ENCODE measurements around the gene SMCO4.

SMCO4 gene

GRCh38 chr11:93498641-93499040 lies 44.5 kb downstream of the SMCO4 start:
- DNase-seq: no peak

DNA sequence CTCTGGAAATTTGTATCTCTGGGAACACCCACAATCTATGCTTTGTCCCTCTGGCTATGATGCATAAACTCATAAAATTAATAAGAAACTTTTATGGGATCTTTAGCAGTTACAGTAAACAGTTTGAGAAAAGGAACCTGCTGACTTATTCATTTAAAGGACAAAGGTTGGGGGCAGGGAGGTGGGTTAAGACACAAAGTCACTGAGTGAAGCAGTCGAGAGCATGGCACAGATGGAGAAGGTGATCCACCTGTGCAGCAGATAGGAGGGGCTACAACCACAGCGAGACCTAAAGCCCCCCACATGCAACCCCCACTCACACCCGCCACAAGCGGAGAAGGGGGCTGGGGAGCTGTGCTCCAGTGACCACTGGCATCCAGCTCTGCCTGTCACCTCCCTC lies 45.0 kb downstream of the SMCO4 start:
- DNase-seq: no peak

DNA sequence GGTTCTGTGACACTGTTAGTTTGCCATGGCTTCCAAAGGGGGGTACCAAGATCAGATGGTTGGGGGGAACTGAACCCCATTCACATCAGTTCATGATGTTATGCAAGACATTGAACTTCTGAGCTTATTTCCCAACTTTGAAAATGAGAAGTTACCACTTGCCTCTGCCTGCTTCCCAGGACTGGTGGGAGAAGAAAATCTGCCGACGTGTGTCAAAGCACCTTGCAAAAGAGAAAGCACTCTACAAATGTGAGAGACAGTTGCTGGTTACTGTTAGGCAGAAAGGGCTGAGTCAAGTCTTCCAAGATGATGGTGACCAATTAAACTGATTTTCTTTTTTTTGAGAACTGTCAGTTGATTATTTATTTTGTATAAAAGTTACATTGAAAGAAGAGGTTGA lies 45.6 kb downstream of the SMCO4 start:
- no peak for DNase-seq

DNA sequence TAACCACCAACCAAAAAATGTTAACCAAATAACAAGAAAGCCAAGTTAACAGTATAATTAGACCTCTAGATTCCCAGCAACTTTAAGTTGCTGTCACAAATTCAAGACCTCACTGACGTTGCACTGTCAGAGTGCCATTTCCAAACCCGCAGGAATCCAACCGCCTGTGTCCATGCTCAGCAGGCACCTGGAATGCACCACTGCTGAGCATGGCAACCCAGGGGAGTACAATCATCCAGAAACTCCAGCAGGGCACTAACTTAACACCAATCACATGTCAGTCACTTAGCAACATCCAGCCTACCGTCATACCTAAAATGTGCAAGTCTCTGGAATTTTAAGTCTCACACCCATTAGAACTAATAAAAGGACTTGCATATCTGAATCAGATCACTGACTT lies 48.8 kb downstream of the SMCO4 start:
- DNase-seq: no peak

DNA sequence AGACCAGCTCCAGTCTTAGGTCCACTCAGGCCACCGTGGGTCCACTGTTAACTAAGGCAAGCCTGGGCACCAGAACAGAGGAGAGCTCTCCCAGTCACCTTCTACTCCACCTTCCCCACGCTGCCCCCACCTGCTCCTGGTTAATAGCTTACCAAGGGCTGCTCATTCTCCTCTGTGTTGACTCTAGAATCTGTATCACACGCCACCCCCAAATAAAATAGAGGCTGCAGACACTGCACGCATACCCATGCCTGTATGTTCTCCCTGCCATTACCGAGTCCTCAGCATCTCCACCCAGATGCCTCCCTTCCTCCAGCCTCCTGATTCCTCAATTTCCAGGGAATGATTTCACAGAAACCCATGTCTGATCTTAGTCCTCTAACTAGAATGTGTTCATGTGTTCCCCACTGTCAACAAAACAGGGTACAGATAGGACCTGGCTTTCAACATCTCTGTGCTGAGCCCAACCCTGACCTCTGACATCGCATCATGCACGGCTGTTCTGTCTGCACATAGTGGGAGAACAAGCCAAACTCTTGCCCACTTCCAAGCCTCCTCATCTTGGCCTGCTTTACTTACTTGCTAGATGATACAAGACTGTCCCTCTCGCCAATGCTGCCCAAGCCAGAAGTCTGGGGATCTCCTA lies 49.8 kb downstream of the SMCO4 start:
- DNase-seq: no peak

DNA sequence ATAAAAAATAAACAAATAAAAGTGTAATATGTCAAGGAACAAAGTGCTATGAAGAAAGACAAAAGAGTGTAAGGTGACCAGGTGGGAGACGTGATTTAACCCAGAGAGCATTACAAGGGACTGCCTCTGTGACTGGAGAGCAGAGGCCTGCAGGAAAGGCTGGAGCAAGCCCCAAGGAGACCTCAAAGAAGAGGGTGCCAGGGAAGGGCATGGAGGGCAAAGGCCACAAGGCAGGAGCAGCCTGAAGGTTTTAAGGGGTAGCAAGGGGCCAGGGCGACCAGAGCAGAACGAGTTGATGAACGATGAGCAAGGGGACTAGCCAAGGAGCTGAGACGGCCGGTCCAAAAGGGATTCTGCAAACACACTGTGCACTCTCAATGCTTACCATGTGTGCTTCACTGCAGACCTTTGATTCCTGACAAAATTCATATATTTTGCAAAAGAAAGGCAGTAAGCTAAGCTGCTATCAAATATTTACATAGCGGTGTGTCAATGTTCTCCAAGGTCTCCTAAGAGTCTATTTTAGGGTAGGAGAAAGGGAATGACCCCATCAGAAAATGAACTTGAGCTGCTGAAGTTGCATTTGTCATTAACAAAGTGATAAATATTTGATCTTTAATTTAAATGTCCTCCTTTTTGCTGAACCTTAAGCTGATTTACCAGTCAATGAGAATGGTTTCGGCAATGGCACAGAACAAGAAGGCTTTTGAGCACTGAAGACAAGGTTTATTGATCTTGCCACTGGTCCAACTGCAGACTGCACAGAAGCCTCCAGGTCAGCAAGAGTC lies 50.5 kb downstream of the SMCO4 start:
- DNase-seq: no peak

DNA sequence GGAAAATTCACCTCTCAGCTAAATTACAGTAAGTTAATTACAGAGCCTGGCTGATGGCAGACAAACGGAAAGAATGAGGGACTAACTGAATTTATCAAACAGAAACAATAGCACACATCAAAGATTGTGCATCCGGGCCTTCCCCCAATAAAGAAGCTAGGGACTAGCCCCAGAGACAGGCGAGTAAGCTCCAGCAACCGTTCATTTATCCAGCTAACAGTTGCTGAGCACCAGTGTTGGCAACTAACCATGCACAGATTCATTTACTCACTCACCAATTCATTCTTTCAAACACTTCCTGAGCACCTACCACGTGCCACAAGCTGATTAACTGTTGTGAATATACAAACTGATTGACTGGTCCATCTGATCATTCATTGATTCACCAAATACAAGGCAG lies 51.2 kb downstream of the SMCO4 start:
- DNase-seq: no peak

DNA sequence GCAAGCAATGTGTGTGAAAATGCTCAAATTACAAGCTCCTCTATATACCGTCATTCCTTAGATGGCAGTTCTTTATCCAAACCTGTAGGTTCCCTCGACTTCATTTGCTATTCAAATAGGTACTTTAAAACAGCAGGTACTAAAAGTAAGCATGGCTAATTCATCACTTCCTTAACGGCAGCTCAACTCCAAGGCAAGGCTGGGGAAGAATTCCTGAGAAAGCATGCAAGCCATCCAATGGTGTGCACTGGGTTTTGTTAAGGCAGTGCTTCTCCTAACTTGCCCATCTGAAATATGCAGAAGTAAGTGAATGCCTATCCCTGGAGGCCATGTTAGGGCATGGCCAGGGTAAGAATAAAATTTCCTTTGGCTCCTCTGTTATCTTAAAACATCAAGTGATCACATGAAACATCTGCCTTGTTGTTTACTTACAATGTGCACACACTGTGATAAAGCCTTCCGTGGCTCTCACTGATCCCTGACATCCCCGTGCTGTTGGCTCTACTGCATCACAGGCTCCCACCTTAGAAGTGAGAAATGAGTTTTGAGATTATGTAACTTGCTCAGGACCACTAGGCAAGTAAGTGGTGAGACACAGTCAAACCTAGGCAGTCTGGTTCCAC lies 52.1 kb downstream of the SMCO4 start:
- no peak for DNase-seq

GRCh38 chr11:93489841-93490240 lies 53.4 kb downstream of the SMCO4 start:
- DNase-seq: no peak

DNA sequence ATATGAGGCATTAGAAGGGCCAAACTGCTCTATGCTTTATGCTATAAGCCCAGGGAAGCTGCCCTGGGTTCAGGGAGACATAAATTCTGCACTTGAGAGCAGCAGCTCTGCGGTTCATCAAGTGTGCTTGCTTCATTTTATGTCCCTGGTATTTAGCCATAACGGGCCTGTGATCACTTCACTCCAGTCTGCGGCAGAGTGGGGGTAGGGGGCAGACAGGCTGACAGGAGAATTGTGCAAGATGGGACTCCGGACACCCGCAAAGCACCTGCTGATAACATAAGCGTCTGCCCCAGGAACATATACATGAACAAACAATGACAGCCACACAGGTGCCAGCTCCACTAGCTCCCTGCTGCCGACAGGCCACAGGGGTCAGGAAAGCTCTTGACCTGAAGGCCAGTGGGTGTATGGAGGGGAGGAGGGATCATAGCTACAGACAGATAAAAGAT lies 56.1 kb downstream of the SMCO4 start:
- DNase-seq: no peak

DNA sequence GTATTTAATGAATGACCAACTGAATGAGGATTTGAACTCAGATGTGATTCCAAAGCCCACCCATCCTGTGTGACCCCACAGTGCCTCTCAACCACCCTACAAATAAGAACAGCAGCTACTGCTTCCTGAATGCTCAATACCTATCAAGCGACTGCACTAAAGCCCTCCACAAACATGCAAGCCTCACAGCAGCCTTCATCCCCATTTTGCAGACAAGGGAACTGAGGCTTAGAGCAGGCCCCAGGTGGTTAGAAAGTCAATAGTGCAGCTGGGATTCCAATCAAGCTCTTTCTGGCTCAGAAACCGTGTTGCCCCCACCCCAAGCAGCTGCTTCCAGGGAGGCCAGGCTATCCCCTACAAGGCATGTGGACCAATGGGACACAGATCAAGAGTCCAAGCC lies 57.2 kb downstream of the SMCO4 start:
- no peak for DNase-seq

GRCh38 chr11:93484716-93485115 lies 58.5 kb downstream of the SMCO4 start:
- DNase-seq: no peak

- no peak for DNase-seq
These were observed 60.6 kb downstream of the SMCO4 start for GRCh38 chr11:93482556-93482955.

GRCh38 chr11:93481696-93482095 lies 61.5 kb downstream of the SMCO4 start:
- no peak for DNase-seq

- no peak for DNase-seq
These were observed 61.9 kb downstream of the SMCO4 start for GRCh38 chr11:93481279-93481678.

- no peak for DNase-seq
These were observed 62.4 kb downstream of the SMCO4 start for GRCh38 chr11:93480756-93481155.

DNA sequence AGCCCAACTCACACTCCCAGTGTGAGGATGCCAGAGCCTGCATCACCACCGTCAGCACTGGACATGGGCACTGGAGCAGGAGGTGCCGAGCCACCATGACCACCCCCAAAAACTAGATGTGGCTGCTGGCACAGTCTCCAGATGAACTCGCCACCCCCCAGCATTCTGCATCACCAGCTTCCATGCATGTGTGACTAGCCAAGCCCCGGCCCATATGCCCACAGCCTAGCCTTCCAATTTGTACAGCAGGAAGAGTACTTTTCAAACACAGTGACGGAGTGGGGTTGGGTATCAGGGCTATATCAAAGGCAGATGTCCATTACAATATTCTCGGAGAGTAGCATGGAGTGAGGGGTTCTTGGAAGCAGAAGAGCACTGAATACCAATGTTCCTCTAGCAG lies 62.9 kb downstream of the SMCO4 start:
- DNase-seq: no peak

DNA sequence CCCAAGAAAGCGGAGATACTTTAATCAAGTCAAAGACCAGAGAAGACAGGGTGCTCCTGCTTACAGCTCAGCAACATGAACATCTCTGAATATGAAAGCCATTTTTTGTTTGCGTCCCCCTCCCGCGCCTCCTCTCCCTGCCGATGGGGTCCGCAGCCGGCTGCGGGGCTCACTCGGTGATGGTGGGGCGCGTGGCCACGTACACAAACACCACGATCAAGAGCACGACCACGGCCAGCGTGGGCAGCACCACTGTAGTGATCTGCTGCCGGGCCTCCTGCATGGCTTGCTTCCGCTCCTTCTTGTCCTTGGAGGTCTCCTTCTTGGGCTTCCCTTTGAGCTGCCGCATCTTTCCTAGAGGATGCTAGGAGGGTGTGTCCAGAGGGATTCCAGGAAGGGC lies 64.3 kb downstream of the SMCO4 start:
- DNase-seq: no peak

GRCh38 chr11:93477684-93478234 lies 65.4 kb downstream of the SMCO4 start:
- no peak for DNase-seq

DNA sequence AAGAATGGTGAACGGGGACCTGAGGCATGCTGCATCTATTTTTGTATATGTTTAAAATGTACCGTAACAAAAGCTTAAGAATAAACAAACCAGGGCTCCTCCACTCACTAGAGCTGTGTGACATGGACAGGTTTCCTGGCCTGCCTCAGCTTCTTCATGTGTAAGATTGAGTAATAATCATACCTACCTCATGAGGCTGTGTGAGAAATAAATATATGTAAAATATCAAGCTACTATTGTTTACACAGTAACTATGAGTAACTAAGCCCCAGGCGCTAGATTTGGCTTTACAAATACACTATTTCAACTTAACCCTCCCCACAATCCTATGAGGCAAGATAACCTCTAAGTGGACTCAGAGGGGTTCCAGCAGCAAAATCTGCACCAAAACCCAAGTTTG lies 66.4 kb downstream of the SMCO4 start:
- DNase-seq: no peak

DNA sequence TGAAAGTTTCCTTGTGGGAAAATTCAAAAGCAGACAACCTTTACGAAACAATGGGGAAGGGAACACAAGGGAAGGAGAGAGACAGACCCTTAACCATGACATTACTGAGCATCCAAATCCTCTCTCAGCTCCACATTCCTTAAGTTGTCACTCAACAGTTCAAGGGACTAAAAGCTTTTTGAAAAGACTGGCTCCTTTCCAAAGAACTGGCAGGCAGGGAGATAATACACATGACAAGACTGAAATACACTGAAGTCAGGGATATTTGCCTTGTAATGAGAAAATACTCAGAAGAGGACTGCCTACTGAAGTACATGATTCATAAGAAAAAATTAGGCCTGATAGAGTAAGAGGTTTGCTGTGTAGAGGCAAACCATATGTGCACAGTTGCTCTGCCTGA lies 69.1 kb downstream of the SMCO4 start:
- DNase-seq: no peak

GRCh38 chr11:93468290-93468689 lies 74.9 kb downstream of the SMCO4 start:
- no peak for DNase-seq

- no peak for DNase-seq
These were observed 76.1 kb downstream of the SMCO4 start for GRCh38 chr11:93467054-93467453.
